Ecto neural progenitor cell (in vitro differentiated cells): ENCODE measurements around the gene NADK2.

Source experiments
- DNase-seq: peaks from one replicate; pipeline ENCODE4 v3.0.0-alpha.2; 2018; ENCODE audit warnings: low spot score

NADK2 gene

GRCh38 chr5:36161361-36161760, 80.4 kb downstream of the NADK2 start:
- no peak for DNase-seq

GRCh38 chr5:36160617-36161016, 81.1 kb downstream of the NADK2 start:
- DNase-seq = no peak

GRCh38 chr5:36158144-36158543, 83.6 kb downstream of the NADK2 start:
- no peak for DNase-seq

GRCh38 chr5:36156619-36157018, 85.1 kb downstream of the NADK2 start:
- DNase-seq = no peak

GRCh38 chr5:36156121-36156601, 85.6 kb downstream of the NADK2 start:
- no peak for DNase-seq

GRCh38 chr5:36155291-36155690, 86.4 kb downstream of the NADK2 start:
- DNase-seq = no peak

- DNase-seq = no peak
Measured at GRCh38 chr5:36153726-36154125, 88.0 kb downstream of the NADK2 start.

- no peak for DNase-seq
Measured at GRCh38 chr5:36153298-36153677, 88.4 kb downstream of the NADK2 start.

- no peak for DNase-seq
Measured at GRCh38 chr5:36152324-36153297, 89.1 kb downstream of the NADK2 start.

- DNase-seq = peak; percentile 97
Measured at GRCh38 chr5:36151434-36152323, 90.0 kb downstream of the NADK2 start, which contains the start of the genes LMBRD2 and SKP2. Gene LMBRD2, minus strand, starts transcription at chr5:36151887. Its CDS starts 8,538 bp downstream, at chr5:36143349. Gene SKP2, plus strand, starts transcription at chr5:36152111. Its CDS starts 152 bp downstream, at chr5:36152263.

- peak; percentile 54 for DNase-seq
Measured at GRCh38 chr5:36150676-36151433, 90.9 kb downstream of the NADK2 start.

- DNase-seq = no peak
Measured at GRCh38 chr5:36147681-36148080, 94.0 kb downstream of the NADK2 start.

GRCh38 chr5:36146390-36146789, 95.3 kb downstream of the NADK2 start:
- DNase-seq = no peak

GRCh38 chr5:36145311-36145710, 96.4 kb downstream of the NADK2 start:
- no peak for DNase-seq
